SK-N-MC (cell line): ENCODE measurements around the gene PLSCR4.

ENCODE experiments used
- EZH2 ChIP-seq: fragments of 200-600 bp; sonication (generic); IDR thresholded peaks from one replicate; pipeline ENCODE4 v1.6.1; 2017; ENCODE audit warnings: antibody characterized with exemption
- FOXP2 ChIP-seq: optimal IDR thresholded peaks from 2 replicates; pipeline ENCODE3; 2011; ENCODE audit warnings: mild to moderate bottlenecking, moderate library complexity; ENCODE audit not compliant: insufficient read depth; ENCODE audit errors: extremely low read length, control extremely low read depth
- POLR2AphosphoS5 ChIP-seq: IDR thresholded peaks from 2 replicates; pipeline ENCODE4 v1.6.1; 2012; ENCODE audit warnings: mild to moderate bottlenecking, low read depth, low read length, borderline replicate concordance

GRCh38 chr3:146177072-146177471, 73.8 kb downstream of the PLSCR4 start:
- no peak for TF ChIP-seq EZH2
- TF ChIP-seq POLR2AphosphoS5, result no peak
- TF ChIP-seq FOXP2, result no peak
